Activated CD4-positive, alpha-beta T cell treated with anti-CD3 and anti-CD28 coated beads, Interleukin-2, amount 10 ng/mL, durations not matched to agents 24 days and 14 days (primary cell): ENCODE data around the gene CCDC149. TPM values are rescaled to one million over a fixed set of nuclear protein-coding genes. Genes with fewer than 3 reads are reported as not detected.

Source experiments
- DNase-seq: peaks from one replicate; pipeline ENCODE4 v3.0.0; 2022
- H3K27ac Mint-ChIP-seq: one replicate; pipeline ENCODE4 v1.8.0; 2022; ENCODE audit warnings: mild to moderate bottlenecking, mixed read lengths
- H3K27me3 Mint-ChIP-seq: one replicate; pipeline ENCODE4 v1.8.0; 2022; ENCODE audit warnings: mixed read lengths
- H3K36me3 Mint-ChIP-seq: one replicate; pipeline ENCODE4 v1.8.0; 2022; ENCODE audit warnings: low read depth, mild to moderate bottlenecking, mixed read lengths
- H3K4me1 Mint-ChIP-seq: one replicate; pipeline ENCODE4 v1.8.0; 2021; ENCODE audit warnings: mixed read lengths
- H3K4me3 Mint-ChIP-seq: one replicate; pipeline ENCODE4 v1.8.0; 2022; ENCODE audit warnings: mild to moderate bottlenecking, moderate library complexity, mixed read lengths
- H3K9me3 Mint-ChIP-seq: one replicate; pipeline ENCODE4 v1.8.0; 2021; ENCODE audit warnings: mixed read lengths
- intact Hi-C: fragments of 100-400 bp; cut with micrococcal nuclease; formaldehyde crosslinking; loops from one replicate; pipeline ENCODE4 v1.15.1; 2023
- total RNA-seq: library from RNA; stranded (reverse); gene quantifications from 2 replicates; pipeline ENCODE4 v1.2.3, GENCODE V29; 2022

The CCDC149 gene
- total RNA-seq, 1 donor from 2014 or later: not detected

DNA sequence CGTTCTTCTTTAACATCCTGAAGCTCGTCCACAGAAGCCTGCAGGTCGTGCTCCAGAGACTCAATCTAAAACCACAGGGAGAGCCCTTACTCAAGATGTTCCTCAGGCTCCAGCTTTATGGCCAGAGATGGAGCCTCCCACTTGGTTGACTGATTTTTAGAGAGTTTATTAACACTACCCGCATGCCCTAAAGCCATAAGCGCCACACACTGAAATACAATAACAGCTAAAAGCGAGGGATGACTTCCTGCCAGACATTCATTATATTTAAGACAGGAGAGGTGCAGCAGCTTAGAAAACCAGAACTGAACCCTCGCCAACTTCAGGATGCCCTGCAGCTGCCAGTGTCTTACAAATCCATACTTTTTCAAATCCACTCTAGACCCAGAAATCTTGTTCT lies 75.5 kb downstream of the CCDC149 start:
- DNase-seq: no peak
- no peaks in the 10 kb centered on the region for H3K4me1 Mint-ChIP-seq
- H3K36me3 Mint-ChIP-seq: no peaks in the 10 kb centered on the region
- intact Hi-C loops: no loop called here
- no peaks in the 10 kb centered on the region for H3K27me3 Mint-ChIP-seq
- no peaks in the 10 kb centered on the region for H3K9me3 Mint-ChIP-seq
- H3K4me3 Mint-ChIP-seq: no peak overlapping the region
- H3K27ac Mint-ChIP-seq: no peak overlapping the region

DNA sequence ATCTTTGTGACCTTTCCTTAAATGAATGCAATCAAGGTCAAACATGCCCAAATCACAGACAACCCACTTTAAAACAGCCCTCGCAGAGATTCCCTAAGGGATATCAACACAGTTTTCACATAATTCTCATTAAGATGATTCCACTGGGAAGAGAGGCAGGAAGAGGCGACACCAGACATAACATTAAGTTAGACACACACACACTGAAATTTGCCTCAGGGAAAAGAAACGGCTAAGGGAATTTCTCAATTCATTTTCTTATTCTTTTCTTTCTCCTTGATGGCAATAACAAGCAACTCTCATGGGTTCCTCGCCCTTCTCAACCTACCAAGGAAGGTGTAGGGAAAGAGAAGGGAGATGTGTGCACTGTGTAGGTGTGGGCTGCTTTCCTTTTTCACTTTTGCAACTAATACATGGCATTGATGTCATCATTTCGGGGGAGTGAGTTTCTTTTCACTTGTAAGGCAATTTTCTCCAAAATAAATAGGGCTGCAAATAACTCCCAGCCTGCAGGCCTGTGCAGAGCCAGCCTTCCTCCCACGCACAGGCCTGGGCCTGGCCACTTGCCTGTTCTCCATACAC lies 76.1 kb downstream of the CCDC149 start:
- no peak overlapping the region for H3K27ac Mint-ChIP-seq
- H3K4me3 Mint-ChIP-seq: no peak overlapping the region
- no peaks in the 10 kb centered on the region for H3K27me3 Mint-ChIP-seq
- no peaks in the 10 kb centered on the region for H3K4me1 Mint-ChIP-seq
- intact Hi-C loops: no loop called here
- no peaks in the 10 kb centered on the region for H3K36me3 Mint-ChIP-seq
- DNase-seq: no peak
- H3K9me3 Mint-ChIP-seq: no peaks in the 10 kb centered on the region

DNA sequence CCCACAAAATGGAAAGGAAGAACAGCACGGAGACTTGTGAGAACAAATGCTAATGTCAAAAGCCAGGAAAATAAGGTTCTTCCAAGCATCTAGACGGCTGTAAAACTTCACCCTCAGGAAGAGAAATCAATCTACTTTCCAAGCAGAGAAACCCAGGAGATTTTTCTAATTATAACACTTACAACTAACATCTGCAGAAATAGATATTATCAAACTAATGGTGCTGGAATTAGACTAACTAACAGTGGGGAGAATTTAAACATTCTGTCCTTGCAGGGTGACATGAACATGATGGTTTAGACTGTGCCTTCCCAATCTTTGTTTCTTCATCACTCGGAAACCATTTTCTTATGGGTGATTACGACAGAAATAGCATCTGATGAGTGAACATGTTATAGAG lies 77.1 kb downstream of the CCDC149 start:
- H3K4me1 Mint-ChIP-seq: no peaks in the 10 kb centered on the region
- no peak for DNase-seq
- H3K4me3 Mint-ChIP-seq: no peak overlapping the region
- no peaks in the 10 kb centered on the region for H3K36me3 Mint-ChIP-seq
- no peaks in the 10 kb centered on the region for H3K27me3 Mint-ChIP-seq
- no peaks in the 10 kb centered on the region for H3K9me3 Mint-ChIP-seq
- no peak overlapping the region for H3K27ac Mint-ChIP-seq
- intact Hi-C loops: no loop called here

DNA sequence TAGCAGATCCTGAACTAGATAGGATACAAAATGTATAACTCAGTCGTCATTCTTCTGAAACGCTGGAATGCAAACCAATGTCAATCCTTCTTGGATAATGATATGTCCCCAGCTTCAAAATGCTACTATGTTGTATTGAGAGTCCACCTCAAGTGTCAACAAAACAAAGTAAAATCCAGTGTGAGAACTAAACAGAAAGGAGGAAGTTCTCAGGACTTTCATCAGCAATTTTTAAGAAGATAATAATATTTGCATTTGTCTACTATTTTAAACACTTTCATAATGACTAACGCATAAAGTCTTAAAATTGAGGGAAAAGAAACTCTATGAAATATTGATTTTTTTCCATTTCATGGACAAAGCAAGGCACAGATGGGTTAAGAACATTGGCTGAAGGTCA lies 81.2 kb downstream of the CCDC149 start:
- H3K27me3 Mint-ChIP-seq: no peaks in the 10 kb centered on the region
- no peaks in the 10 kb centered on the region for H3K4me1 Mint-ChIP-seq
- H3K36me3 Mint-ChIP-seq: no peaks in the 10 kb centered on the region
- DNase-seq: no peak
- intact Hi-C loops: no loop called here
- no peak overlapping the region for H3K27ac Mint-ChIP-seq
- H3K9me3 Mint-ChIP-seq: no peaks in the 10 kb centered on the region
- H3K4me3 Mint-ChIP-seq: no peak overlapping the region

DNA sequence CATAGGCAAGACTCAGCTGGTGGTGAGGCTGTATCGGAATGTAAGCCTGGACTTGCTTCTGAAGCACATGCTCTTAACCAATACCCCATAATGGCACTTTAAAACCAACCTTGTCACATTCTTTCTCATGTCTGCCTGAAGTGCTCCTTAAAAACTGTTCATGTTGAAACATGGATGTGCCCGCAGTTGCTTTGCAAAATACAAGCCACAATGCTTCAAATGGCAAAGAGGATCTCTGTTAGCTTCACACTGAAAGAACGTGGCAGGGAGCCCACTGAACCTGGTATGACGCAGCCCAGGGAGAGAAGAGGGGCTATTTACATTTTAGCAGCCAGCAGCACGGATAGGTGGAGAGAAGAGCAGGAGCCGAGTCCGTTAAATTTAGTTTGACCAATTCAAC lies 88.1 kb downstream of the CCDC149 start:
- no peak for DNase-seq
- no peaks in the 10 kb centered on the region for H3K4me1 Mint-ChIP-seq
- H3K27me3 Mint-ChIP-seq: peaks cover 3% of the 10 kb centered on the region
- no peaks in the 10 kb centered on the region for H3K9me3 Mint-ChIP-seq
- H3K36me3 Mint-ChIP-seq: no peaks in the 10 kb centered on the region
- no peak overlapping the region for H3K4me3 Mint-ChIP-seq
- no peak overlapping the region for H3K27ac Mint-ChIP-seq
- intact Hi-C loops: no loop called here

DNA sequence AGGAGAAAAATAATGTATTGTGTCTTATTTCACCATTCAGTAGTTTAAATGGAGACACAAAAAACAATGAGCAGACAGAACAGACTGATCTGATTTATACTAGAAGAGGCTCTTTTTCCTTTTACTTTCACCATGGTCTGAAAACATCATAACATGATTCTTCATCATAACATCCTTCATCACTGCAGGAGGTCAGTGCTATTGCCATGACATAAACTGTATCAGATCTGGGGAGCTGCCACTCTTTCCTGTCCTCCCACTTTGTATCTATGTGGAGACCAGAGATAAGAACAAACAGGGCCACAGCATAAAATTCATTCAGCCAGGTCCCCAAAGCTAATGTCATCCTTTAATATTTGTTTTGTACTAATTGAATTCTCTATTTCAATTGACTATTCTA lies 92.3 kb downstream of the CCDC149 start:
- H3K27ac Mint-ChIP-seq: no peak overlapping the region
- H3K9me3 Mint-ChIP-seq: no peaks in the 10 kb centered on the region
- H3K4me1 Mint-ChIP-seq: no peaks in the 10 kb centered on the region
- no peak for DNase-seq
- intact Hi-C loops: no loop called here
- no peak overlapping the region for H3K4me3 Mint-ChIP-seq
- H3K27me3 Mint-ChIP-seq: peaks cover 3% of the 10 kb centered on the region
- no peaks in the 10 kb centered on the region for H3K36me3 Mint-ChIP-seq

DNA sequence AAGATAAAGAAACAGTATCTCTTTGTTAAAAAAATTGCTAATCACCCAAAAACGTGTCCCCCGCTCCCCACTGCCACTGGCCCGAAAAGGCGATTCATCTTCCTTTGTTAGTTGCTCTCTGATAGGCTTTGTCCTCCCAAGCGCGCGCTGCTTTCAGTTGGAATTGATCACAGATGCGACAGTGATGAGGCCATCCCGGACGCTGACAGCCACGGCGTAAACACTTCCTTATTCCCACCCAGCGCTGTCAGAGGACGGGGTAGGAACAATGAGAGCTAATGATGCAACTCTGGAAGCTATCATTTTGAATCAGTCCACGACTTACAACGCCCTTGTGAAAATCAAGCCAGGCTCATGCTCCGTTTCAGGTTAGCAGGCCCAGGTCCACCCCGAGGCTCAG lies 96.0 kb downstream of the CCDC149 start:
- H3K4me3 Mint-ChIP-seq: no peak overlapping the region
- intact Hi-C loops: no loop called here
- DNase-seq: no peak
- H3K36me3 Mint-ChIP-seq: no peaks in the 10 kb centered on the region
- peaks cover 3% of the 10 kb centered on the region for H3K27me3 Mint-ChIP-seq
- H3K9me3 Mint-ChIP-seq: no peaks in the 10 kb centered on the region
- no peaks in the 10 kb centered on the region for H3K4me1 Mint-ChIP-seq
- H3K27ac Mint-ChIP-seq: no peak overlapping the region

DNA sequence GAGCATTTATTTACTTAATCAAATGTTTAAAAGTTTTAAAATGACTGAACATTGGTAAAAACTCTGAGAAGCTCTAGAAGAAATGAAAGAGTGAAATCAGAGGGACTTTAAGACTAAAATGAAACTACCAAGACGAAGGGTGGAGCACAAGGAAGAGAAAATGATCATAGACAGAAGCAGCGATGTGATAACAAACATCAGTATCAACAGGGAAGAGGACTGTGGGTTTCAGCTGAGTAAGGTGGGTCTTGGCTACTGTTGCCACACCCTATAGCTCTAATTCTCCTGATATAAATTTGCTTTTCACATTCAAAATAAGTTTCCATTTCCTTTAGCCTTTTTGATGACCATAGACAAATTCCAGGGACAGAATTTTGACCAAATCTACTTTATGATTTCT lies 99.1 kb downstream of the CCDC149 start:
- Mint-ChIP-seq H3K36me3 (no peaks in the 10 kb centered on the region), H3K4me1 (no peaks in the 10 kb centered on the region), H3K9me3 (no peaks in the 10 kb centered on the region), H3K4me3 (no peak overlapping the region), H3K27ac (no peak overlapping the region), H3K27me3 (no peaks in the 10 kb centered on the region)
- no peak for DNase-seq
- intact Hi-C loops: no loop called here

DNA sequence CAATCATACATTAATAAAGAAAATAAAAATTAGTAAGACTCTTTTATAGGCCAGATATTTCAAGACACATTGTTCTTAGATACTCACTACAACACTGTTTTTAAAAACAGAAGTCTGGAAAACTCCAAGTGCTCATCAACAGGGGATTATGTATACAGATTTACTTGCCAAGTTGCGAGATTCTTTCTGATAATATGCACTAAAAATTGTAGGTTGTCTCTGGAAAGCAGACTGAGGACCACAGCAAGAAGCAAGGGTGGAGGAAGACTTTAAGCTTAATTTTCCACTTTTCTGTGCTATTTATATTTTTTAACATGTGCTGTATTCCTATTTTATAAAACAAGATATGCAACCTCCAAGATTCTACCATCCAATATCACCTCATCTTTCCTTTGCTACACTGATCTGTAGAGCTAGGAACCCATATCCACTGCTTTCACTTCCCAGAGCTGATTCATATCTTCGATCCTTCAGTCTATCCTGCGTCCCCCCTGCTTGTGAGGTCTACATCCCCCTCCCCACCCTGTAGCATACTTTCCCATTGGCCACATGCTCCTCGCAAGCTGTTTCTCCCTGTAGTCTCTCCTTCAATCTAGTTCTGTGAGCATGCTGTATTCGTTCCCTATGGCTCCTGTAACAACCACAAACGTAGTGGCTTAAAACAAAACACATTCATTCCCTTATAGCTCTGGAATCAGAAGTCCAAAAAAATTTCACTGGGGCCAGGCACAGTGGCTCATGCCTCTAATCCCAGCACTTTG lies 101.8 kb downstream of the CCDC149 start:
- Mint-ChIP-seq H3K27me3 (no peaks in the 10 kb centered on the region), H3K4me1 (no peaks in the 10 kb centered on the region), H3K4me3 (no peak overlapping the region), H3K36me3 (no peaks in the 10 kb centered on the region), H3K9me3 (no peaks in the 10 kb centered on the region), H3K27ac (no peak overlapping the region)
- intact Hi-C loops: no loop called here
- no peak for DNase-seq

DNA sequence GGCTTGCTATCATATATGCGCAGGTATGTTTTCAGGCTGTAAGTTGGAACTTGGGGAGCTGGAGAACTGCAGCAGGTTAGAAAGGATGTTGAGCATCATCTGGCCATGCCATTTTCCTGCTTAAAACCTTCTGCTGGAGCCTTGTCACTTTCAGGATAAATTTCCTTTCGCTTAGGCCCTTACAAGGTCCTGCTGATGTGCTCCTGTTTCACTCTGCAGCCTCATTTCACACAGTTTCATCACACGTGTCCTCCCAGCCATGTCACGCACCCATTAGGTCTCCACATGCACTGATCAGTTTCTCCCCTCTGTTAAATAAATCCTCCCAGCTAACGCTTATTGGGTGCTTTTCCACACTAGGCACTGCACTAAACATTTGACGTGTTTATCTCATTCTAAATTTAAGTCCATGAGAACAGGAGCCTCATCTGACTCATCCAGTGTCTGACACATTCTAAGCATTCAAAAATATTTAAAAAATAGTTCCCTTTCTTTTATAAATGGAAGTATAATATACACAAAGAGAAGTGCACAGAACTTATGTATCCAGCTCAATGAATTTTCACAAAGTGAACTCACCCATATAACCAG lies 102.9 kb downstream of the CCDC149 start:
- Mint-ChIP-seq H3K27me3 (peaks cover under 1% of the 10 kb centered on the region), H3K9me3 (no peaks in the 10 kb centered on the region), H3K36me3 (no peaks in the 10 kb centered on the region), H3K4me1 (no peaks in the 10 kb centered on the region), H3K4me3 (no peak overlapping the region), H3K27ac (no peak overlapping the region)
- no peak for DNase-seq
- intact Hi-C loops: no loop called here

DNA sequence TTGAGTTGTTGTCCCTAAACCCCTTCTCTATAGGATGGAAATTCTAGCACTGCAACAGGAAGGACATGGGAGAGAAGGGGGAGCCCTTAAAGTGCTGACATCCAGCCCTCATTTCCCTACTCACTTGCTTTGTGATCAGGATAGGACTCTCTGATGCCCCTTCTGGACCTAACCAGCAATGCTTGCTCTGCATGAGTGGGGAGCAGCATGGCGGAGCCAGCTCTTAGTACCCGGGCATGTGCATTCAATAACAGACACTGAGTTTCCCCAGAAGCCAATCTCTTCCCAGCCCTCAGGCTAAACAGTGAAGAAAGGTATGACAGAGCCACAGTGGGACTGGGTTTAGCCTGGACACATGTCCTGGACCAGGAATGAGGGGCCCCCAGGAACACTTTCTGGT lies 103.5 kb downstream of the CCDC149 start:
- Mint-ChIP-seq H3K9me3 (no peaks in the 10 kb centered on the region), H3K27ac (no peak overlapping the region), H3K27me3 (peaks cover 4% of the 10 kb centered on the region), H3K4me3 (no peak overlapping the region), H3K4me1 (no peaks in the 10 kb centered on the region), H3K36me3 (no peaks in the 10 kb centered on the region)
- no peak for DNase-seq
- intact Hi-C loops: no loop called here

DNA sequence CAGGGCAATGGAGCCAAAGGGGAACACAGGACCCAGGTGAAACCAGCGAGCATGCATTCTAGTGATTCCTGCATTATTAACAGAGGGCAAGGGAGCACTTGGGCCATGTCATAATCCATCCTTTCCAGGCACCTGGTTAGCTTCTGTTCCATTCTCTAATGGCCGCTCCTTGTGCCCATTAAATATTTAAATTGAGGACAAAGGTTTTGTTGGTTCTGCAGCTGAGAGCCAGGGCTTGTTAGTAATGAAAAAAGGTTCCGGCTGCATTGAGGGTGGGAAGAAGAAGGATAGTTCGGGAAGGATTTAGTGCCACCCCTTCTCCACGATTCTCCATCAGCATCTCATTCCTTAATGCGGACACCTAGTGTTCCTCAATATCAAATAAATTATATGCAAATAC lies 103.9 kb downstream of the CCDC149 start:
- H3K4me3 Mint-ChIP-seq: no peak overlapping the region
- H3K27ac Mint-ChIP-seq: no peak overlapping the region
- intact Hi-C loops: no loop called here
- DNase-seq: no peak
- H3K9me3 Mint-ChIP-seq: no peaks in the 10 kb centered on the region
- H3K4me1 Mint-ChIP-seq: no peaks in the 10 kb centered on the region
- H3K36me3 Mint-ChIP-seq: no peaks in the 10 kb centered on the region
- peaks cover 4% of the 10 kb centered on the region for H3K27me3 Mint-ChIP-seq

DNA sequence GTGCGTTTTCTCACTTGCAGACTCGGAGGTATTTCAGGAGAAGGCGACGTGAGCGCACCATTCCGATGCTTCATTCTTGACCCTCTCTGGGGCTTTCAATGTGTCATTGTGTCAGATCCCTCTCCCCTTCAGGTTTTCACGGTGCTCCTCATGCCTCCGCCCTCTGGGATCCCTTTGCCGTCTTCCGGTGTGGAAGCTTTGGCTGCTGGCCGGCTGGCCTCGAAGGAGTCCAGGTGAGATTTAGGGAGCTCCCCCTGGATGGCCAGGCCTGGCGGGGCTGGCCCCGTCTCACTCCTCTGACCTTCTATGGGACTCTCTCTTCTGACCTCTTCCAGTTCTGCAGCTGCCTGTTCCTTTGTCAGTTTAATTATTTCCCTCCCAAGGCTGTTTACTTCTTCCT lies 104.6 kb downstream of the CCDC149 start:
- H3K27me3 Mint-ChIP-seq: peaks cover 5% of the 10 kb centered on the region
- H3K4me3 Mint-ChIP-seq: no peak overlapping the region
- intact Hi-C loops: no loop called here
- no peaks in the 10 kb centered on the region for H3K9me3 Mint-ChIP-seq
- H3K4me1 Mint-ChIP-seq: no peaks in the 10 kb centered on the region
- H3K36me3 Mint-ChIP-seq: no peaks in the 10 kb centered on the region
- H3K27ac Mint-ChIP-seq: no peak overlapping the region
- DNase-seq: no peak

DNA sequence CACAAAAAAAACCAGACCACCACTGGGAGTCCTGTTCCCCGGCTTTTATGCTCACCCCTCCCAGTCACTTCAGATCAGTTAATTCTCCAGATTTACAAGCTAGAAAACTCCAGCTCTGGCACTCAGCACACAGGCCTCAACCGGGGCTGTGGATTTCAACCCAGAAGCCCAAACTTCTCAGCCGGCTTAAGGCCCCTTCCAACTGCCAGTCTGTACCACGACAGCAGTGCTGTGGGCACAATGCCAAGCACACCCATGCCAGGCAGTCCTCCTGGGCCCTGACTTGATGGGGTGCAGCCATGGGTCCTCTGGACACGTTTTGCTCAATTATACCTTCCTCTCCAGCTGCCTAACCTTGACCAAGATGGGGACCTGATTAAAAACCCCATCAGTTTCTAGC lies 105.2 kb downstream of the CCDC149 start:
- no peaks in the 10 kb centered on the region for H3K36me3 Mint-ChIP-seq
- no peaks in the 10 kb centered on the region for H3K9me3 Mint-ChIP-seq
- H3K27ac Mint-ChIP-seq: no peak overlapping the region
- peaks cover 10% of the 10 kb centered on the region for H3K27me3 Mint-ChIP-seq
- H3K4me3 Mint-ChIP-seq: no peak overlapping the region
- intact Hi-C loops: no loop called here
- no peak for DNase-seq
- H3K4me1 Mint-ChIP-seq: no peaks in the 10 kb centered on the region
